PC-9 (cell line): ENCODE data around the gene LRFN3.

ENCODE experiments used
- CTCF ChIP-seq: fragments of 200-600 bp; sonication (generic); conservative IDR thresholded peaks from 2 replicates; pipeline ENCODE4 v1.6.1; 2017; ENCODE audit warnings: mixed run types, antibody characterized with exemption, mild to moderate bottlenecking, moderate library complexity
- EZH2 ChIP-seq: fragments of 200-600 bp; sonication (generic); IDR thresholded peaks from 2 replicates; pipeline ENCODE4 v1.8.0; 2017; ENCODE audit warnings: antibody characterized with exemption, low read depth

- TF ChIP-seq CTCF (no peak), EZH2 (no peak)
Measured at GRCh38 chr19:35966771-35967170, 30.6 kb downstream of the LRFN3 start.
